HCT116 (cell line): ENCODE data around the gene UMOD. TPM values are rescaled to one million over a fixed set of nuclear protein-coding genes. Genes with fewer than 3 reads are reported as not detected.
A peak's percentile ranks its signal among the peaks of the same experiment; 100 is the strongest.

Source experiments
- ATAC-seq: fragments of 200-7000 bp; cut with Tn5 transposase; 2 replicates; pipeline ENCODE4 v1.9.1; 2020; ENCODE audit warnings: mild to moderate bottlenecking, moderate library complexity
- BruUV-seq: library from RNA; stranded (reverse); fragments of 400-500 nt; replicated peaks from 2 replicates; lab custom pipeline; 2021; lab: Mats Ljungman, UMichigan
- CTCF ChIA-PET: fragments of 300-600 bp; sonication (Branson Sonifier 250); formaldehyde crosslinking; loops from one replicate; lab custom pipeline; 2021; ENCODE audit warnings: antibody characterized with exemption; lab: Charles Lee
- POLR2A ChIA-PET: fragments of 300-600, 350-600 bp; sonication (Branson Sonifier 250); formaldehyde crosslinking; loops from one replicate; lab custom pipeline; 2021; ENCODE audit warnings: antibody characterized with exemption; lab: Charles Lee
- RAD21 ChIA-PET, 2 experiments: fragments of 300-600 bp; sonication (Branson Sonifier 250); formaldehyde crosslinking; loops; one replicate each; lab custom pipeline; 2023; ENCODE audit warnings: low total read pairs in 2 of 2; ENCODE audit not compliant: uncharacterized antibody in 2 of 2, unreplicated experiment in 2 of 2, low non-redundant PET in 1 of 2; lab: Charles Lee
- DNase-seq: peaks from one replicate; pipeline ENCODE4 v3.0.0-alpha.2; 2010; ENCODE audit warnings: low read depth, low spot score
- H2AFZ ChIP-seq: fragments of 200-600 bp; shearing (Covaris generic), sonication (generic); 2 replicates; pipeline ENCODE4 v1.6.1; 2017; ENCODE audit warnings: low read depth, mixed run types, mixed read lengths, antibody characterized with exemption, low read length; ENCODE audit not compliant: poor library complexity, severe bottlenecking
- H3K27ac ChIP-seq: 2 replicates; pipeline ENCODE4 v1.5.1; 2012; ENCODE audit warnings: low read depth, low read length
- H3K27me3 ChIP-seq: fragments of 200-600 bp; sonication (generic); 2 replicates; pipeline ENCODE4 v1.6.1; 2016; ENCODE audit warnings: mixed run types, low read length, mixed read lengths; ENCODE audit not compliant: insufficient read depth
- H3K36me3 ChIP-seq, 2 experiments: fragments of 200-500 bp in 1 of 2; fragments of 200-600 bp in 1 of 2; sonication (Bioruptor generic) in 1 of 2; sonication (generic) in 1 of 2; 2 replicates each; pipeline versions ENCODE4 v1.5.1 to v1.6.1; 2014 to 2016; ENCODE audit warnings: low read length in 2 of 2, inconsistent platforms in 1 of 2, mixed read lengths in 1 of 2, mixed run types in 1 of 2; ENCODE audit not compliant: insufficient read depth in 2 of 2, control insufficient read depth in 1 of 2
- H3K4me1 ChIP-seq, 2 experiments: fragments of 200-600 bp in 1 of 2; sonication (generic) in 1 of 2; 2 replicates each; pipeline versions ENCODE4 v1.5.1 to v1.6.1; 2012 to 2017; ENCODE audit warnings: low read length in 2 of 2, inconsistent platforms in 1 of 2, mild to moderate bottlenecking in 1 of 2, mixed read lengths in 1 of 2, mixed run types in 1 of 2, moderate library complexity in 1 of 2; ENCODE audit not compliant: insufficient read depth in 2 of 2, control insufficient read depth in 1 of 2
- H3K4me2 ChIP-seq: fragments of 200-600 bp; sonication (generic); 2 replicates; pipeline ENCODE4 v1.6.1; 2017; ENCODE audit warnings: mixed run types, low read length, mixed read lengths
- H3K4me3 ChIP-seq, 2 experiments: fragments of 200-600 bp in 1 of 2; sonication (generic) in 1 of 2; replicated peaks in 1 of 2; 2 replicates each; pipeline ENCODE4 v1.5.1; 2011 to 2016; ENCODE audit warnings: low read length in 2 of 2, control low read depth in 1 of 2, low read depth in 1 of 2, mild to moderate bottlenecking in 1 of 2, mixed read lengths in 1 of 2, mixed run types in 1 of 2
- H3K79me2 ChIP-seq: fragments of 200-600 bp; sonication (generic); 2 replicates; pipeline ENCODE4 v1.6.1; 2017; ENCODE audit warnings: mild to moderate bottlenecking, mixed run types, low read length, moderate library complexity, mixed read lengths; ENCODE audit not compliant: insufficient read depth
- H3K9ac ChIP-seq: fragments of 200-600 bp; sonication (generic); 2 replicates; pipeline ENCODE4 v1.6.1; 2016; ENCODE audit warnings: low read length, mixed read lengths
- H3K9me2 ChIP-seq: fragments of 200-600 bp; sonication (generic), shearing (Covaris generic); 2 replicates; pipeline ENCODE4 v1.6.1; 2017; ENCODE audit warnings: mixed run types, mild to moderate bottlenecking, moderate library complexity; ENCODE audit not compliant: insufficient read depth
- H3K9me3 ChIP-seq, 2 experiments: fragments of 200-500 bp in 1 of 2; fragments of 200-600 bp in 1 of 2; sonication (Bioruptor generic) in 1 of 2; sonication (generic) in 1 of 2; 2 replicates each; pipeline ENCODE4 v1.6.1; 2014 to 2017; ENCODE audit warnings: low read length in 2 of 2, mixed read lengths in 2 of 2, inconsistent platforms in 1 of 2, low read depth in 1 of 2, mild to moderate bottlenecking in 1 of 2, mixed run types in 1 of 2, moderate library complexity in 1 of 2; ENCODE audit not compliant: control insufficient read depth in 1 of 2, insufficient read depth in 1 of 2
- H4K20me1 ChIP-seq: fragments of 200-600 bp; sonication (generic), shearing (Covaris generic); 2 replicates; pipeline ENCODE4 v1.6.1; 2017; ENCODE audit warnings: mixed run types, mild to moderate bottlenecking, moderate library complexity; ENCODE audit not compliant: insufficient read depth
- CEBPB ChIP-seq: IDR thresholded peaks from 2 replicates; pipeline ENCODE4 v1.6.1; 2012; ENCODE audit warnings: low read depth
- CTCF ChIP-seq, 3 experiments: fragments of 200-600 bp in 1 of 3; sonication (generic) in 1 of 3; IDR thresholded peaks in 2 of 3; conservative IDR thresholded peaks in 1 of 3; 2 replicates each; pipeline ENCODE4 v1.5.1; 2012 to 2017; ENCODE audit warnings: low read depth in 2 of 3, low read length in 2 of 3, antibody characterized with exemption in 1 of 3, borderline replicate concordance in 1 of 3, control low read depth in 1 of 3, mild to moderate bottlenecking in 1 of 3, mixed read lengths in 1 of 3, mixed run types in 1 of 3, moderate library complexity in 1 of 3; ENCODE audit not compliant: insufficient read depth in 1 of 3
- EZH2phosphoT487 ChIP-seq: fragments of 200-600 bp; IDR thresholded peaks from 2 replicates; pipeline ENCODE4 v1.6.1; 2018; ENCODE audit warnings: antibody characterized with exemption, borderline replicate concordance
- JUND ChIP-seq: IDR thresholded peaks from 2 replicates; pipeline ENCODE4 v1.6.1; 2012
- POLR2AphosphoS5 ChIP-seq: IDR thresholded peaks from 2 replicates; pipeline ENCODE4 v1.6.1; 2011; ENCODE audit warnings: mild to moderate bottlenecking, low read depth, low read length, moderate library complexity
- RAD21 ChIP-seq: IDR thresholded peaks from 2 replicates; pipeline ENCODE4 v1.6.1; 2012; ENCODE audit warnings: low read depth, mild to moderate bottlenecking
- TCF7L2 ChIP-seq: IDR thresholded peaks from 2 replicates; pipeline ENCODE4 v1.7.0; 2011; ENCODE audit warnings: borderline replicate concordance, inconsistent platforms; ENCODE audit not compliant: insufficient read depth, insufficient read length; ENCODE audit errors: extremely low read depth
- intact Hi-C: fragments of 100-400 bp; cut with micrococcal nuclease; formaldehyde crosslinking; loops from 2 replicates; pipeline ENCODE4 v1.10.0; 2022
- total RNA-seq: library from RNA; stranded (reverse); gene quantifications from one replicate; pipeline ENCODE4 v1.2.1, GENCODE V29; 2021; ENCODE audit not compliant: unreplicated experiment
- TF ChIP-seq, protein P1 (sequence below): IDR thresholded peaks from 2 replicates; pipeline ENCODE4 v1.6.1; 2012

The UMOD gene
- total RNA-seq, 1 experiment from 2014 or later = not detected

DNA sequence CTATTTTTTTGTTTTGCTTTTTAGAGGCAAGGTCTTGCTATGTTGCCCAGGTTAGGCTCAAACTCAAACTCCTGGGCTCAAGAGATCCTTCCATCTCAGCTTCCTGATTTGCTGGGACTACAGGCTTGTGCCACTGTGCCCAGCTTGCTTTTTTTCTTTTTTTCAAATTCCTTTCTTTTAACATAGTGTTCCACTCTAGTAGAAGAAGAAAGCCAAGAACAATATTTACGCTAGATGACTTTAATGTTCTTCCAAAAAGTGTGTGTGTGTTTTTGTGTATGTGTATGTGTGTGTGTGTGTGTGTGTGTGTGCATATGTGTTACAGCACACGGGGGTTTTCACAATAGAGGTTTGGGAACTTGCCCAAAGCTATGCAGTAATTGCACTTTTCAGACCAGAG is 10.7 kb upstream of the UMOD start (continued):
- TF ChIP-seq TCF7L2 (no peak), RAD21 (no peak), CEBPB (no peak)
- TF ChIP-seq, protein P1, sequence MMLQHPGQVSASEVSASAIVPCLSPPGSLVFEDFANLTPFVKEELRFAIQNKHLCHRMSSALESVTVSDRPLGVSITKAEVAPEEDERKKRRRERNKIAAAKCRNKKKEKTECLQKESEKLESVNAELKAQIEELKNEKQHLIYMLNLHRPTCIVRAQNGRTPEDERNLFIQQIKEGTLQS = no peak

- CTCF ChIA-PET = interaction anchor here (1.0 to 2.5 kb wide), 3 partner anchors 23 to 453 kb away, joined by 3 to 9 read pairs (median 8); no protein-coding TSS in a partner anchor
- Histone ChIP-seq H3K36me3 (no peaks in the 10 kb centered on the region), H3K9me3 (no peaks in the 10 kb centered on the region), H3K4me1 (no peaks in the 10 kb centered on the region), H3K9me2 (no peaks in the 10 kb centered on the region), H3K79me2 (no peaks in the 10 kb centered on the region), H3K27ac (no peak overlapping the region), H3K4me3 (no peak overlapping the region), H2AFZ (no peak overlapping the region), H4K20me1 (no peaks in the 10 kb centered on the region), H3K4me2 (no peak overlapping the region), H3K9ac (no peak overlapping the region), H3K27me3 (peaks cover 56% of the 10 kb centered on the region)
- ATAC-seq (peak; percentile 72), DNase-seq (no peak)
- intact Hi-C loops = loop anchor here (1.0 kb wide), 1 partner anchor 23 kb away; no protein-coding TSS in a partner anchor
- RAD21 ChIA-PET = no interaction called here
- no TSS peak for BruUV-seq
- no peak for TF ChIP-seq JUND
- TF ChIP-seq CTCF (IDR thresholded peaks at IDR 0.05 in 2 of 3, conservative IDR thresholded peaks at IDR 0.05 in 1 of 3; ENCODE audit: borderline replicate concordance in 1 of 3, insufficient read depth in 1 of 3, low read depth in 2 of 3, low read length in 2 of 3) = peak; percentile 24 to 69 (median 59); a peak in 5 of 6 replicates
- TF ChIP-seq RAD21 = peak; percentile 35; the same call in 1 of the 2 replicates
- TF ChIP-seq POLR2AphosphoS5 = no peak
- TF ChIP-seq EZH2phosphoT487 = no peak
- POLR2A ChIA-PET = no interaction called here
These were observed 7.5 kb upstream of the UMOD start for GRCh38 chr16:20359997-20360396.
